ENCODE data around the gene DNAH14. TPM values are rescaled to one million over a fixed set of nuclear protein-coding genes. Genes with fewer than 3 reads are reported as not detected.
A peak's percentile ranks its signal among the peaks of the same experiment; 100 is the strongest.

DNAH14 gene
- total and polyA plus RNA-seq, 2 of the 13 experiments (the other 11 are each of a cell fraction or from before 2014, with no cell fraction given), result 4.5 to 27.5 TPM

- no peak for TF ChIP-seq ZHX2 (IDR thresholded peaks at IDR 0.05; ENCODE audit: low read depth)
- no peak for TF ChIP-seq ZHX2 (CRISPR knock-in tag; IDR thresholded peaks at IDR 0.05; ENCODE audit: borderline replicate concordance)
- TF ChIP-seq SNAI1 (CRISPR knock-in tag; IDR thresholded peaks at IDR 0.05; ENCODE audit: borderline replicate concordance), result no peak
- no peak for TF ChIP-seq MZF1 (CRISPR knock-in tag; IDR thresholded peaks at IDR 0.05; ENCODE audit: borderline replicate concordance)
- no peak for TF ChIP-seq GPN1 (CRISPR knock-in tag; IDR thresholded peaks at IDR 0.05; ENCODE audit: borderline replicate concordance)
- TF ChIP-seq ZNF280D (CRISPR knock-in tag; IDR thresholded peaks at IDR 0.05), result no peak
- TF ChIP-seq ZNF547 (CRISPR knock-in tag; IDR thresholded peaks at IDR 0.05), result no peak
- TF ChIP-seq ZNF530 (CRISPR knock-in tag; IDR thresholded peaks at IDR 0.05; ENCODE audit: low read depth), result no peak
- no peak for TF ChIP-seq IKZF4 (CRISPR knock-in tag; IDR thresholded peaks at IDR 0.05; ENCODE audit: borderline replicate concordance, low read depth, not compliant biosample characterization)
- no peak for TF ChIP-seq ZNF800 (CRISPR knock-in tag; IDR thresholded peaks at IDR 0.05)
- TF ChIP-seq POLR2A (IDR thresholded peaks at IDR 0.05; ENCODE audit: insufficient read depth in 1 of 2, low read depth in 2 of 2, low read length in 2 of 2), result peak; percentile 25 to 58; a peak in 3 of 4 replicates
- TF ChIP-seq ZNF296 (CRISPR knock-in tag; conservative IDR thresholded peaks at IDR 0.05), result no peak
- no peak for TF ChIP-seq NR2F6 (IDR thresholded peaks at IDR 0.05)
- TF ChIP-seq NR2F6 (CRISPR knock-in tag; IDR thresholded peaks at IDR 0.05), result no peak
- TF ChIP-seq ZNF704 (CRISPR knock-in tag; IDR thresholded peaks at IDR 0.05; ENCODE audit: borderline replicate concordance), result no peak
These were observed 512.0 kb downstream of the DNAH14 start (continued) for GRCh38 chr1:225441314-225442122.
